GM18520 (cell line): ENCODE data around the gene SLC25A22.
A peak's percentile ranks its signal among the peaks of the same experiment; 100 is the strongest.

Source experiments
- ATAC-seq: cut with Tn5 transposase; IDR thresholded peaks from one replicate; pipeline ENCODE4 v1.9.1; 2021; ENCODE audit not compliant: unreplicated experiment

Gene SLC25A22

GRCh38 chr11:823441-824291 is 25.6 kb upstream of the SLC25A22 start:
- no peak for ATAC-seq

GRCh38 chr11:821512-822371 is 23.7 kb upstream of the SLC25A22 start:
- no peak for ATAC-seq

- ATAC-seq: no peak
Measured at GRCh38 chr11:820655-821511, 22.8 kb upstream of the SLC25A22 start.

GRCh38 chr11:819943-820649 is 22.0 kb upstream of the SLC25A22 start:
- peak; percentile 30 for ATAC-seq

GRCh38 chr11:819129-819931 is 21.2 kb upstream of the SLC25A22 start:
- ATAC-seq: peak; percentile 42

- no peak for ATAC-seq
Measured at GRCh38 chr11:818396-819128, 20.5 kb upstream of the SLC25A22 start, which contains the start of gene PNPLA2. Gene PNPLA2, plus strand, starts transcription at chr11:818914. Its CDS starts 805 bp downstream, at chr11:819719.

- ATAC-seq: no peak
Measured at GRCh38 chr11:816433-816779, 18.3 kb upstream of the SLC25A22 start.

- ATAC-seq: no peak
Measured at GRCh38 chr11:815675-816432, 17.8 kb upstream of the SLC25A22 start.

GRCh38 chr11:813456-814096 is 15.5 kb upstream of the SLC25A22 start:
- no peak for ATAC-seq

GRCh38 chr11:813072-813455 is 15.0 kb upstream of the SLC25A22 start:
- ATAC-seq: no peak

GRCh38 chr11:812390-812789 is 14.3 kb upstream of the SLC25A22 start:
- no peak for ATAC-seq

- no peak for ATAC-seq
Measured at GRCh38 chr11:811446-812245, 13.6 kb upstream of the SLC25A22 start.

- ATAC-seq: no peak
Measured at GRCh38 chr11:810040-810567, 12.0 kb upstream of the SLC25A22 start.

- ATAC-seq: peak; percentile 64
Measured at GRCh38 chr11:809287-810039, 11.4 kb upstream of the SLC25A22 start, which contains the start of gene RPLP2. Gene RPLP2, plus strand, starts transcription at chr11:809967. Its CDS starts 268 bp downstream, at chr11:810235.

GRCh38 chr11:808427-809286 is 10.6 kb upstream of the SLC25A22 start:
- ATAC-seq: no peak
